HG03457 (cell line): Measurements from ENCODE around the gene ZNF628.

Experiments used
- ATAC-seq: cut with Tn5 transposase; IDR thresholded peaks from one replicate; pipeline ENCODE4 v1.9.1; 2021; ENCODE audit warnings: moderate number of reproducible peaks; ENCODE audit not compliant: unreplicated experiment

The ZNF628 gene

DNA sequence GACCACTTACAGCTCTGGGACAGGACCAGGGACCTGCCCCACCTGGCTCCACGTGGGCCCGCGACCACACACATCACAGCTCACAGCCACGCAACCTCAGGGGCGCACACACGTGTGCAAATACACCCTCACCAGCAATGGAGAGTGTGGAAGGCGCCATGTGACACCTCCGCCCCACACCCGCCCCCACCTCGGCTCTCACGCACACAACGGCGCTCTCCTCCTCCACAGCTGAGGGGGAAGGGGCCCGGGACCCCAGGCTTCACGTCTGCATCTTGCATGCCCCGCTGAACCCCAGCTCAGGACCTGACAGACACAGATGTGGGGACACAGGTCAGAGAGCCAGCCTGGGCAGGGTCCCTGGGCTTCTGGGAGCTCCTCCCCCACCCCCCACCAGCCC is 26.9 kb upstream of the ZNF628 start:
- no peak for ATAC-seq

DNA sequence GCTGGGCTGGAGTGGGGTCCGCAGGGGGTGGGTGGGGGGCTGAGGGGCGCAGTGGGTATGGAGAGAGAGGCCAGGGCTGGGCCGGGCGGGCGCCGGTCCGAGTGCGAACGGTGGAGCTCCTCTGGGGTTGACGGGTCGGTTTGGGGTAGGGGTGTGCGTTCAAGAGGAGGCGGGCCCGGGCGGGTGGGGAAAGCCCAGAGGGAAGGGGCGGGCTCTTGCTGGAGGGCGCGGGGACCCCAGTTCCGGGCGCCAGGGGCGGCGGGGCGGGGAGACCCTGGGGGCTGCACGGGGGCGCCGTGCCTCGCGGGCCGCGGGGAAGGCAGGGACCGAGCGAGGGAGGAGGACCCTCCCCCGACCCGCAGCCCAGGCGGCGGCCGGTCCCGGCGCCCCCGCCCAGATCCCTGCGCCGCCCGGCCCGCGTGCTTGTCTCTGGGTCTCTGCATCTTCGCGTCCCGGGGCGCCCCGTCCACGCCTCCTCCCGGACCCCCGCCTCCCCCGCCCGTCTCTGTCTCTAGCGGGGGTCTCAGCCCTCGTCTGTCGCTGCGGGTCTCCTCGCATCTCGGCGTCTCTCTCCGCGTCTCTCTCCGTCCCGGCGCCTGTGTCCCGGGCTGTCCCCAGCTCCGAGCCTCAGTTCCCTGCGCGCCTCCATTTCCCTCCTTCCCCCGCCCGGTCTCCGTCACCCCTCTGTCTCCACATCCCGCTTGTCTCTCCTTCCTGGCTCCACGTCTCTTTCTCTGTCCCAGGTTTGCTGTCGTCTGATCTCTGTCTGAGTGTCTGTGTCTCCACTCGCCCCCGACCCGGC is 25.1 kb upstream of the ZNF628 start:
- ATAC-seq: no peak

DNA sequence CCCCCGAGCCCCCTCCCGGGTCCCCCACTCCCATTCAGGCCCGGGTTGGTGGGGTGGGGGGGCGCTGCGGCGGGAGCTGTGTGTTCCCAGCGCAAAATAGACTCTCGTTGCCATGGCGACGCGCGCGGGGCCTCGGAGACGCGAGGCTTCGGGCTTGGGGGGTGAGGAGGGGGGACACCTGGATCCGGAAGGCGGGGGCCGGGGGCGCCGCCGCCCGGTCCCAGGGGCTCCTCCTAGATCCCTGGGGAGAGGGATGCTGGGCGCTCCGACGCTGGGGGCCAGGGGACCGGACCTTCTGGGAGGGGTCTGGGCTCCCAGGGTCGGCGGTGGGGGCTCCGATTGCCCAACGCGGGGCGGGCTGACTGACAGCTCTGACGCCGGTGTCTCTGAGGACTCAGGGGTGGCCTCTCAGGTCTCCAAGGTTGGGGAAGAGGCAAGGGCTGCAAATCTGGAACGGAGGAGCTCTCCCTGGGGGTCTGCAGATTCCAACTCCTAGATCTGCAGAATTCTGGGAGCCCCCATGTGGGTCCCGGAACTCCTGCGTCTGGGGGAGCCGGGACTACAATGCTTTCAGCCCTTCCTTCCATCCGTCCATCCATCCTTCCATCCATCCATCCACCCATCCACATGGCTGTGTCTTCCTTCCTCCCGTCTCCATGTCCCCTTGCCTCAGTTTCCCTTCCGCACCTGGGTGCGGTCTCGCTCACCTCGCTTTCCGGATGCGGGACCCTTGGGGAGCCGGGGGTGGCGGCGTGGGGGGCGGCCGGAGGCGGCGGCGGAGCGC is 24.3 kb upstream of the ZNF628 start:
- ATAC-seq: no peak

DNA sequence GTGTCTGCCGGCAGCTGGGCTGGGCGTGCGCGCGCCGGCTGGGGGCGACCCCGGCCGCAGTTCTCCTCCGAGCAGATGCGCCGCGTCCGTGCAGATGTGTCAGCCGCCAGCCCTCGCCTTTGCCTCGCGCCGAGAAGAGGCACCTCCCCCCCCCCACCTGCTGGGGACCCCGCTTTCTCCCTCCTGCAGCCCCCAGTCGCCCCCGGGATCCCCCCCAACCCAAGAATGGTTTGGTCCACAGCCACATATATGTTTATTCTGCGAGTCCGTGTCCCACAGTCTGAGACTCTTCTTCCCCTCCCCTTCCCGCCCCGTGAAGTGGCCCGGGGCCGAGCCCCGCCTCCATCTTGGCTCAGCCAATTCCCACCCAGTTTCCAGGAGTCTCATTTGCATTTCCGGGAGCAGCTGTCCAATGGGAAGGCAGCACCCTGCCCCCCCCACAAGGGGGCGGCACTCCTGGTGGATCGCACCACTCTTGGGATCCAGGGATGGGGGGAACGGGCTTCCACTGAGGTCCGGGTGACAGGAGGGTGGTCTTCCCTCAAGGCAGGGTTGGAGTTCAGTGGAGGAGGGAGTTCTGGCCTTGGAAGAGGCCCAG is 23.6 kb upstream of the ZNF628 start:
- ATAC-seq: no peak

DNA sequence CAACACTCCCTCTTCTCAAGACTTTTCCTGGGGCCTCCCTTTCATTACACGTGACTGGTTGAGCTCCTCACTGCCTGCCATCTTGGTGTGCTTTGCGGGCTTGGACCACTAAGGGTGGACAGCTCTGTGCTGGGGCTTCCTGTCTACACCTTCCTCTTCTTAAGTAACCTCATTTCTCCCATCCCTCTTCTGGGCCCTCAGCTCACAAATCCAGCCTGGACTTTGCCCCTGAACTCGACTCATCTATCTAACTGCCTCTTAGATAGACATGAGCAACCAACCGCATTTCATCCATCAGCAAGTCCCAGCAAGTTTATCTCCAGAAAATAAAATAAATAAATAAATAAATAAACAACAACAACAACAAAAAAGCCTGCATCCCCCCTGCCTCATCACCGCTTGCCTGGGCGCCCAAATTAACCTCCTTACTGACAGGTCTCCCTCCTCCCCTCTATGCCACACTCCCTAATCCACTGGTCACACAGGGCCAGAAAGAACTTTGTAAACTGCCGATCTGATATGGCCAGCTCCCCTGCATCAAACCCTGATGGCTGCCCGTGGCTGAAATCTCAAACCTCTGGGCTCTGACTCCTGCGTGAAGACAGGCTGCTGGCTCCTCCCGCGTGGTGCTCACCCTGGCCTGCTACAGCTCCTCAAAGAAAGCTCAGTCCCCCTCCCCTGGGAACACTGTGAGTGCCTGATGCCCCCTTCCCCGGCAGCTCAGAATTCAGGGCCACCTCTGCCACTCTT is 22.7 kb upstream of the ZNF628 start:
- no peak for ATAC-seq

DNA sequence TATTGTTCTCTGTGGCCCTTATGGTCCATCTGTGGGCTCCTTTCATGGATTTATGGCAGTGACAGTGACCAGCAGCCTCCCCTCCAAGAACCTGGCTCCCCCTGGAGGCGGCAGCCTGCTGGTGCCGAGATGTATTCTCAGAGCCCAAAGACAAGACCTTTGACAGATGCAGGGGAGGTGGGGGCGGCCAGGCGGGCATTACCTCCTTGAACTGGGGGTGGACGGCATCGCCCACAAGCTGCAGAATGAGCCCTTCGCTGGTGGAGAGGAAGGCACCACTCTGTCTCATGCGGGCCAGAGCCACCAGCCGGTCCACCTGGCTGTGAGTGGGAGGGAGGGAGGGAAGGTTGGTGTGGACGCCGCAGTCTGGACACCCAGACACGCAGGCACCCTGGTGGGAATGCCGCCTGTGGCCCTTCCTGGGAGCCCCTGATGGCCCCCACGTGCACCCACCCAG is 21.6 kb upstream of the ZNF628 start:
- ATAC-seq: no peak

DNA sequence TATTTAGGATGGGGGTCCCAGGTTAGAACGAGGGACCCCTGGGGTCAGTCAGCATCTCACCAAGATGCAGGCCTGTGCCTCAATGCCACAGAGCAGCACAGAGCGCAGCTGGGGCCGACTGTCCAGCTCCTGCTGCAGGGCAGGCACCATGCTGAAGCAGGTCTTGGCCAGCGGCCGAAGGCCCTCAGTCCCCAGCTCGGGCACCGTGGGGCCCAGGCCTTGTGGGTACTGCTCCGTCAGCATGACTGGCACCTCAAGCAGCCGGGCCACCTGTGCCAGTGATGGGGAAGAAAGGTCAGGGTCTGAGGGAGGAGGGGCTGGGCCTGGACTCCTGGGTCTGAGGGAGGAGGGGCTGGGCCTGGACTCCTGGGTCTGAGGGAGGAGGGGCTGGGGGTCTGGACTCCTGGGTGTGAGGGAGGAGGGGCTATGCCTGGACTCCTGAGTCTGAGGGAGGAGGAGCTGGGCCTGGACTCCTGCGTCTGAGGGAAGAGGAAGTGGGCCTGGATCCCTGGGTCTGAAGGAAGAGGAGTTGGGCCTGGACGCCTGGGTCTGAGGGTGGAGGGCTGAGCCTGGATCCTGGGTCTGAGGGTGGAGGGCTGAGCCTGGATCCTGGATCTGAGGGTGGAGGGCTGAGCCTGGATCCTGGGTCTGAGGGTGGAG is 20.7 kb upstream of the ZNF628 start:
- ATAC-seq: no peak

DNA sequence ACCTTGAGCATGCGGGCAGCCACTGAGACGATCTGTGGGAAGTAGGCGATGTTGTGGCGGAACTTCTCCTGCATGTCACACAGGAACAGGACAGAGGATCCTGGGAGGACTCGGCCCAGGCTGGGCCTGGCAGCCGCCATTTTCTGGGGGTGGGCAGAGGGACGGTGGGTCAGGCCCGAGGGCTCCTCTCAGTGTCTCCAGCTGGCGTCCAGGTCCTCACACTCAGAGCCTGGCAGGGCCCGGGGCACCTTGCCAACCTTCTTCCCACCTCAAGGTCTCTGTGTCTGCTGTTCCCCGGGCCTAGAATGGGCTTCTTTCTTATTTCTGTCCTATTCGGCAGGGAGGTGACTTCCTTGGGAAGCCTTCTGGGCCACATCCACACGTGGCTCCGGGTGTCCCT is 20.1 kb upstream of the ZNF628 start:
- ATAC-seq: no peak

DNA sequence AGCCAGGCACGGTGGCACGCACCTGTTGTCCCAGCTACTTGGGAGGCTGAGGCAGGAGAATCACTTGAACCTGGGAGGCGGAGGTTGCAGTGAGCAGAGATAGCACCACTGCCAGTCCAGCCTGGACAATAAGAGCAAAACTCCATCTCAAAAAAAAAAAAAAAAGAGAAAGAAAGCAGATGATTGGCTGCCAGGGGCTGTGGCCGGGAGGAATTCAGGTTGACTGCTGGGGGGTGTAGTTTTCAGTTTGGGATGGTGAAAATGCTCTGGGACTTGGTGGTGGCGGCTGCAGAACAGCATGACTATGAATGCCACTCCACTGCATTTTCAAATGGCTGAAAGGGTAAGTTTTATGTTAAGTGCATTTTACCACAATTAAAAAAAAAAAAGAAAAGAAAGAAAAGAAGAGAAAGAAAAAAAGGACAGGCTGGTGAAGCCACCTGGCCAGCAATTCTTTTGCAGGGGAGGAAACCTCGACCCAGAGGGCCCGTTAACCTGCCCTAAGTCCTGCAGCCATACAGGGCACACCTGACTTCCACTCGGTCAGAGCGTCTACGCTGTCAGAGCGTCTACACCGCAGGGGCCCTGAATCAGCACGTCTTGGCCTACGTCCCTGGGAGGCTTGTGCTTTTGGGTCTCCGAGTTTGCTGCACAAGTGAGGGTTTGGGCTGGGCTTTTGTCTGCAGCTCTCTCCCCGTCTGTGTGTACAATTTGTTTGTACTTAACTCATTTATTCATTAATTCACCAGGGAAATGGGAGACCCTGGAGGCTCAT is 18.5 kb upstream of the ZNF628 start:
- no peak for ATAC-seq

DNA sequence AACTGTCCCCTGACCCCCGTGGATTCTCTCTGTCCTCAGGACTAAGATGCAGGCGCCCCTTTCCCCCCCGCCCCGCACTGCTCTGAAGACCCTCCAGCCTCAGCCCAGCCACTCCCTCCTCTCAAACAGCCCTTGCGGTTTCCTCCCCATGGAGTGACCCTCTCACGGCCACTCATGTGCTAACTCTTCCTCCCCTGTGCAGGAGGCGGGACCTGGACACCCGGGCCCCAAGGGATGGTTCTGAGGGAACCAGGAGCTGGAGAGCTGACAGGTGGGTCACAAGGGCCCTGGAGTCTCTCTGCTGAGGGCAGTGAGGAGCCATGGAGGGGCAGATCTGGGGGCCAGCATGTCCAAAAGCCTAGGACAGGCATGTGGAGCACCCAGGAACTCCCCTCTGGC is 16.9 kb upstream of the ZNF628 start:
- no peak for ATAC-seq

DNA sequence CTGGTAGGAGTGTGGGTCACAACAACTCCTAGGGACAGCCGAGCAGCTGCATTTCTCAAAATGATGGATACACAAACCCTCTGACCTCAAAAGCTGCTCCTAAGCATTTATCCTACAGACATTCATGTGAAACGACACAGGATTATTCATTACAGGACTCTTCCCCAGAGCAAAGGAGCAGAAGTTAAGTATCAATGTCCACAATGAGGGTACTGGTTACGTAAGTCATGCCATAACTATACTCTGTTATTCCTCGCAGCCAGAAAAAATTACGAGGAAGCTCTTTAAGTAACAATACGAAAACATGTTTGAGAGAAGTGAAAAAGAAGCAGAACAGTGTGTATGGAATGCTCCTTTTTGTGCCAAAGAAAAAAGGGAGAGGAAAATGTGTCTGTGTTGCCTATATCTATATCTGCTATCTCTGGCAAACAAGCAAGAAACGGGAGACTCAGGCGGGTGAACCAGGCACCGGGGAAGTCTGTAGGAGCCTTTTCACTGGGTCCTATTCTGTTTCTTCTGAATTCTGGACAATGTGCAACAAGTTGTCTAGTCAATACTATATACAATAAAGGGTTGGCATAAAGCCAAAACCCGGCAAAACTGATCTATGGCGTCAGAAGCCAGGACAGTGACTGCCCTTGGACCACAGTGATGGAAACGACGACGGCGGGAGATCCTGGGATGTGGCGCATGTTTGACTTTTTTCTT is 16.3 kb upstream of the ZNF628 start:
- ATAC-seq: no peak

DNA sequence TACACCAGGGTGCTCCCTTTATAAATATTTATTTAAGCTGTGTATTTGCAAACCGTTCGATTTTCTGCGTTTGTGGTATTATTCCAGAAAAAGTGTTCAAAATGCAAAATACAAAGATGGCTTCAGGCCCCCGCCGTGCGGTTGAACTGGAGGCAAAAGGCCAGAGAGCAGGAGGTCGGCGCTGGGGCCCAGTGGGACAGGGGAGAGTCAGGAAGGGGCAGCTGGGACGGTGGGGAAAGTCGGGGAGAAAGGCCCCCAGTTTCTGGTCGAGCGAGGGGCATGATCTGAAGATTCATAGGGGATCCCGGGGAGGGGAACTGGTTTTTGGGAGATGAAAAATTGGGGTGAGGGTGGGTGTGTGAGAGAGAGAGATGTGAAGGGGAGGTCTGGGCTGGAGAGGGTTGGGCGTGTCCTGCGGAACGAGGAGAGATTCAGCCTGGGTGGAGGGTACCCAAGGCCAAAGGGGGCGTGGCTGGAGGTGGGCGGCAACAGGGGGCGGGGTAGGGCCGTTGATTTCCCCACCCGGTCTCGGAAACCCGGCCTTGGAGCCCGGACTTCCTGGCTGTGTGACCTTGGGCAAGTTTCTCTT is 15.7 kb upstream of the ZNF628 start:
- no peak for ATAC-seq

DNA sequence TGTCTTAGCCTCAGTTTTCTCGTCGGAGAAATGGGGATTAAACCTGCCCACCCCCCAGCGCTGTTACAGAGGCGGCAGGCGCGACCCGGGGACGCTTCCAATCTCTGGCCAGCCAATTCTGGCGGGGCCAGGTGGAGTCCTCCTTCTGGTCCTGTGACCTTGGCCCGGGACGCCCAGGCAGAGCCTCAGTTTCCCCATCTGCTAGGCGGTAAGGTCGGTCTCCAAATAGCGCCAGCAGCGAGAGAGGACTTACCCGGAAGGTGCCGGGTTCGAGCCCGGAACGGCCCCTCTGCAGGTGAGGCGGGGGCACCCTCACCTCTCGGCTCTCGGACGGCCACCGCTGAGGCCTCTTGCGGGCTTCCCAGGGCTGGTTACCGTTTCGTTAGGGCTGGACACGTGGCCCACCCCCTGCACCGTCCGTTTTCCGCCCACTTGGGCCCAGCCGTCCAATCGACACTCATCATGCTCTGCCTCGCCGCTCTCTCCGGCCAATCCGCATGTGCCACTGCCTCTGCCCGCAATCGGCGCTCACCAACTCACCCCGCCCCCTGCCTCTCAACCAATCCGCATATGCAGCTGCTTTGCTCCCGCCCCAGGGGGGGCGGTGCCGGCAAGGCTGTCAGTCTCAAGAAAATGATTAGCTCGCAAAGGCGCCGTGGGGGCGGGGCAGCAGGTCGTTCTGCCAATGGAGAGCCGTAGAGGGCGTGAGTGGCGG is 15.0 kb upstream of the ZNF628 start, which contains the start of gene ISOC2:
Gene ISOC2 (minus strand): TSS at position 384 of the 715 bp plus-strand sequence. CDS start 5,156 bp downstream, outside the sequence.
- peak; percentile 72 for ATAC-seq

DNA sequence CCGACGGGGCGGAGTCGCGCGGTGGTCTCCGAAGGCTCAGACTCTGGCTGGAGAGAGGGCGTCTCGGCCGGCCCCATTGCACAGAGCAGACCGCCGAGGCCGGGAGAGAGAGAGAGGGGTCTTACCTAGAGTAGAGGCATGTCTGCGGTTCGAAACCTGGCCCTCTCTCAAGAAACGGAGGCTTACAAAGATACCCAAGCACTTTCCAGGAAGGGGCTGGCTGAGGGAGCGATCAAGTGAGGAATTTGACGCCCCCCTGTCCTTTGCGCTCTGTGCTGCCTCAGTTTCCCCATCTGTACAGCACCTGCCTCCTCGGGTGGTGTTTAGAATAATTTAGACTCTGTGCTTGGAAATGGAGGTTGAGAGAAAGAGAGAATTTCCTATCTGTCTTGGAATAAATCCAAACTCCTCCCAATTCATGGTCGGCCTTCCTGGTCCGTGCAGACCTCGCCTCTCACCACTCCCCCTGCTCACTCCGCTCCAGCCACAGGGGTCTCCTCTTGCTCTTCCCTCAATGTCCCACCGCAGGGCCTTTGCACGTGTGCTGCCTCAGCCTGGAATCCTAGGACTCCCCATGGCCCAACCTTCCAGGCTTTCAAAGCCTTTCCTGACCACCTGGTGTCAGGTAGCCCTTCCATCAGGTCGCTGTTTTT is 14.3 kb upstream of the ZNF628 start:
- ATAC-seq: no peak

DNA sequence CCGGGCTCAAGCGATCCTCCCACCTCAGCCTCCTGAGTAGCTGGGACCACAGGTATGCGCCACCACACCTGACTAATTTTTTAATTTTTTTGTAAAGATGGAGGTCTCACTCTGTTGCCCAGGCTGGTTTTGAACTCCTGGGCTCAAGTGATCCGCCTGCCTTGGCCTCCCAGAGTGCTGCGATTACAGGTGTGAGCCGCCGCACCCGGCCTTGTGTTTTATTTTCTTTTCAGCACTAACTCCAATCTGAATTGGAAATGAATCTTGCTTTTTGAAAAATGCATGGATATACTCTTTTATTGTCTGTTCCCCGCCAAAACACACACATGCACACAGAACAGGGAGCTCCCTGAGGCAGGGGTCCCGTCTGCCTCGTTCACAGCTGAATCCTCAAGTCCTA is 13.7 kb upstream of the ZNF628 start:
- ATAC-seq: no peak

DNA sequence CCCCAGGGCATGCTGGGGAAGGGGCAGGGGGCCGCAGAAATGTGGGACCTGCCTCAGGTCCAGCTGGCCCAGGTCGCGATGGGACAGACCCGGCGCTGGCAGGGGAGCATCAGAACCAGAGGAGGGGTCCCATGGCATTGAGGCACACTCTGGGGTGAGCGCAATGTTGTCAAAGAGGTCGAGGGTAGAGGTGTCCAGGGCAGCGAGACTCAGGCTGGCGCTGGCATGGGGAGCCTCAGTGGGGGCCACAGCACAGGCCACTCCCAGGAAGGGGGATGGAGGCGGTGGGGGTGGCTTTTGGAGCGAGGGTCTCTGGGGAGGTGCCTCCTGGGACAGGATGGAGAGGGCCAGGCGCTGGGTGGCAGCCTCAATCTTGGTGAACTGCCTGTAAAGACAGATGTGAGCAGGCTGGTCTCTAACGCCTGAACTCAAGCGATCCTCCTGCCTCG is 12.8 kb upstream of the ZNF628 start:
- ATAC-seq: no peak

DNA sequence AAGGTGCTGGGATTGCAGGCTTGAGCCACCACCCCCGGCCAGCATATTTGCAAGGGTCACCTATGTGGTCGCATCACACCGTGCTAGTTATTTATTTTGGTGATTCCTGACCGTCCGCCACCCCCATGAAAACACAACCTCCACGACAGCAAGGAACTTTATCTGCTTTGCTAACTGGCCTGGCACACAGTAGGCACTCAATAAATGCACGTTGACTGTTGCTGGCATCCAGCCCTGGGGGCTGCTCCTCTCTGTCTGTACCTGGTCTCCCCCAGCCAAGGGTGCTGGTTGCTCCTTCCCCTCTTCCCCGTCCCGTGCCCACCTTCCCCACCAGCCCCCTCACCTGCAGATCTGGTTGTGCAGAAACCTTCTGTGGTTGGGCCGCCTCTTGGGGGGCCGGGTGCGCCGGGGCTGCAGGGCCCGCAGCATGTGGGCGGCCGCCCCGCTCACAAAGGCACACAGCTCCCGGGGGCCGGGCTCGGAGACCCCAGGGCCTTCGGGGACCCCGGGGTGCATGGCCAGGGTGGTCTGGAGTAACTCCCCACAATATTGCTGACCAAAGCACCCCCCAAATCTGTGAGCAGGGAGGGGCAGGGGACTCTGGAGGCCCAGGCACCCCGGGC is 12.3 kb upstream of the ZNF628 start:
- no peak for ATAC-seq
